ENCODE data around the gene HSD17B7. TPM values are rescaled to one million over a fixed set of nuclear protein-coding genes. Genes with fewer than 3 reads are reported as not detected.
"Not testable (repeated sequence)": the region's sequence is repeated elsewhere in the genome, so short reads cannot be mapped to it uniquely, and the experiment has no call there.

HSD17B7 gene, protein sequence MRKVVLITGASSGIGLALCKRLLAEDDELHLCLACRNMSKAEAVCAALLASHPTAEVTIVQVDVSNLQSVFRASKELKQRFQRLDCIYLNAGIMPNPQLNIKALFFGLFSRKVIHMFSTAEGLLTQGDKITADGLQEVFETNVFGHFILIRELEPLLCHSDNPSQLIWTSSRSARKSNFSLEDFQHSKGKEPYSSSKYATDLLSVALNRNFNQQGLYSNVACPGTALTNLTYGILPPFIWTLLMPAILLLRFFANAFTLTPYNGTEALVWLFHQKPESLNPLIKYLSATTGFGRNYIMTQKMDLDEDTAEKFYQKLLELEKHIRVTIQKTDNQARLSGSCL
- total RNA-seq (21.6 and 50.4 TPM in 2 replicates), polyA plus RNA-seq (15.7 and 19.8 TPM in 2 replicates), polyA minus RNA-seq (ENCODE audit: low replicate concordance) (17.6 and 33.1 TPM in 2 replicates)
- polyA plus RNA-seq (2012) = 11.0 and 11.3 TPM in 2 replicates

DNA sequence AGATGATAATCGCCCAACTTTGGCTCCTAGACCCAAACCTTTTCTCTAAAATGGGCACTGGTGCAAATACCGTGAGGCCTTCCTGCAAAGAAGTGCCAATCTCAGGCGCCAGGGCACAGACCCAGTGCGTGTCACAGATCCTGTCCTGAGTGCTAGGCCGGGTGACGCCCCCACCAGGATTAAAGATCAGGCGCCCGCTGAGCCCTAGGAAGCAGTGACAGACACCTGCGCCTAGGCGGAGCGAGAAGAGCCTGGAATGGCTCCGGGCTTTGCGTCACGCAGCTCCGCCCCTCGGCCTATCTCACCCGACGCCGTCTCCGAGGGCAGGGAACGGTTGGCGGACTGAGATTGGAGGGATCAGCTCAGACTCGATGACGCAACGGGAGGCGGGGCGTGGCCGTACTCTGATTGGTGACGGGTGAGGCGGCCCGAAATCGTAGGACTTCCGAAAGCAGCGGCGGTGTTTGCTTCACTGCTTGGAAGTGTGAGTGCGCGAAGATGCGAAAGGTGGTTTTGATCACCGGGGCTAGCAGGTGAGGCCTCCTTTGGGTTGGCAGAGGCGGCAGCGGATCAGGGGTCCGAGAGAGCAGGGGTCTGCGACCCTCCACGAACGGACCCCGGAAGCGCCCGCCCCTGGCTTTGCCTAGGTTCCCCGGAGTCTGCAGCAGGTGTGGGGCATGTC, at the start of gene HSD17B7:
Gene HSD17B7, plus strand, starts transcription at position 400 of the 682 bp plus-strand sequence. Its CDS starts 99 bp downstream, at position 499.
- H3K9ac ChIP-seq (ENCODE audit: insufficient read depth, low read length) = peak within 1 kb of the TSS; percentile 58

DNA sequence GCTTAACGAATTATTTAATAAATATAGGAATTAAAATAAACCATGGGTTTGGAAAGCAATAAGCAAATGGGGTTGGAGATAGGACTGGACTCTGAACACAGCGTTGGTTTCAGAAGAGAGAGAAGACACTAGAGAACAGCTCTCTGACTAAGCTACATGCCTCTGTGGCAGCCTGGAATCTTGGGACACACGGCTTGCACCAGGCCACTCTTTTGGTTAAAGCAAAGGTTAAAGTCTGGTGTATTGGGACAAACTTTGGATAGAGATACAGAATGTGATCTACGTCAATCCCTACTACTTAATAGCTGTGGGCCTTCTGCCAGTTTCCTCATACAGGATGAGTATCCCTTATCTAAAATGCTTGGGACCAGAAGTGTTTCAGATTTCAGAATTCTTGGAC, 49.7 kb upstream of the HSD17B7 start:
- H3K79me2 ChIP-seq (ENCODE audit: control insufficient read depth, insufficient read depth, low read length) = peaks cover 18% of the 10 kb centered on the region

More for the DNA sequence above, at the start of gene HSD17B7:
- H2AFZ ChIP-seq (ENCODE audit: low read length); H3K27me3 ChIP-seq (ENCODE audit: control insufficient read depth, insufficient read depth, low read length); H4K20me1 ChIP-seq (ENCODE audit: control insufficient read depth, extremely low read depth, insufficient read depth, low read length); H3K79me2 ChIP-seq (ENCODE audit: control insufficient read depth, insufficient read depth, low read length); H3K36me3 ChIP-seq (ENCODE audit: control insufficient read depth, insufficient read depth, low read length); H3K4me1 ChIP-seq (ENCODE audit: control insufficient read depth, extremely low read depth, insufficient read depth, low read length); H3K9me3 ChIP-seq (ENCODE audit: control insufficient read depth, insufficient read depth, low read depth, low read length): not testable (repeated sequence)
- Histone ChIP-seq H3K4me2 (ENCODE audit: extremely low read depth, insufficient read depth, low read length) (peak within 1 kb of the TSS; percentile 82), H3K27ac (ENCODE audit: insufficient read depth, low read length) (peak within 1 kb of the TSS; percentile 65), H3K4me3 (replicated peaks in 1 of 4; ENCODE audit: control extremely low read depth in 1 of 4, insufficient read depth in 1 of 4, low read depth in 3 of 4, low read length in 4 of 4) (peak within 1 kb of the TSS; percentile 31 to 70 (median 56))
- DNase-seq (ENCODE audit: low read depth in 2 of 2) = peak; percentile 18 to 45

DNA sequence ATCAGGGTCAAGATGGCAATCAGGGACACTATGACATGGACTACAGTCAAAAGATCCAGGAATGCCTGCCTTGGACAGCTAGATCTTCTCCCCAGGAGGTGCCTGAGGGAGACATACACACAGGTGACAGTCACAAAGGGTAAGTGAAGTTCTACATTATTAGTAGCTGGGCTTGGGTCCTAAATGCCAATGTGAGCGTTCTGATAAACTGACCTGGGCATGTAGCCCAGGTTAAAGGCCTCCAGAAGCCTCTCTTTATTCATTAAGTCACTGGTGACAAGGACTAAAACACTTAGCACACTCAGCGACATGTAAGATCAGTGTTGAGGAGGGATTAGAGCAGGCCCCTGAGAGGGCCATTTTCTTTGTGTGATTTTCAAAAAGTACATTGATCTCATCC, 48.9 kb upstream of the HSD17B7 start:
- no peaks in the 10 kb centered on the region for H3K4me1 ChIP-seq (ENCODE audit: control insufficient read depth, extremely low read depth, insufficient read depth, low read length)
- TF ChIP-seq EZH2 (IDR thresholded peaks at IDR 0.05; ENCODE audit: low read length, missing control alignments) = no peak
- TF ChIP-seq CTCF (conservative IDR thresholded peaks at IDR 0.05 in 1 of 2, IDR thresholded peaks at IDR 0.05 in 1 of 2; ENCODE audit: low read depth in 1 of 2, low read length in 2 of 2) = no peak
- no peaks in the 10 kb centered on the region for H3K9me3 ChIP-seq (ENCODE audit: control insufficient read depth, insufficient read depth, low read depth, low read length)
- H2AFZ ChIP-seq (ENCODE audit: low read length) = no peak overlapping the region
- H3K9ac ChIP-seq (ENCODE audit: insufficient read depth, low read length) = no peak overlapping the region
- H4K20me1 ChIP-seq (ENCODE audit: control insufficient read depth, extremely low read depth, insufficient read depth, low read length) = no peaks in the 10 kb centered on the region
- H3K36me3 ChIP-seq (ENCODE audit: control insufficient read depth, insufficient read depth, low read length) = peaks cover 2% of the 10 kb centered on the region
- H3K27ac ChIP-seq (ENCODE audit: insufficient read depth, low read length) = no peak overlapping the region
- H3K27me3 ChIP-seq (ENCODE audit: control insufficient read depth, insufficient read depth, low read length) = no peaks in the 10 kb centered on the region
- no peak for DNase-seq (ENCODE audit: low read depth in 2 of 2)
- no peak overlapping the region for H3K4me2 ChIP-seq (ENCODE audit: extremely low read depth, insufficient read depth, low read length)
- H3K79me2 ChIP-seq (ENCODE audit: control insufficient read depth, insufficient read depth, low read length) = peaks cover 13% of the 10 kb centered on the region
- H3K4me3 ChIP-seq (replicated peaks in 1 of 4; ENCODE audit: control extremely low read depth in 1 of 4, insufficient read depth in 1 of 4, low read depth in 3 of 4, low read length in 4 of 4) = no peak overlapping the region

More for the DNA sequence above, 49.7 kb upstream of the HSD17B7 start:
- H3K9ac ChIP-seq (ENCODE audit: insufficient read depth, low read length) = no peak overlapping the region
- no peaks in the 10 kb centered on the region for H4K20me1 ChIP-seq (ENCODE audit: control insufficient read depth, extremely low read depth, insufficient read depth, low read length)
- DNase-seq (ENCODE audit: low read depth in 2 of 2) = peak in 1 of 2 donors; percentile 38
- no peak overlapping the region for H3K27ac ChIP-seq (ENCODE audit: insufficient read depth, low read length)
- no peaks in the 10 kb centered on the region for H3K27me3 ChIP-seq (ENCODE audit: control insufficient read depth, insufficient read depth, low read length)
- TF ChIP-seq EZH2 (IDR thresholded peaks at IDR 0.05; ENCODE audit: low read length, missing control alignments) (no peak), CTCF (conservative IDR thresholded peaks at IDR 0.05 in 1 of 2, IDR thresholded peaks at IDR 0.05 in 1 of 2; ENCODE audit: low read depth in 1 of 2, low read length in 2 of 2) (no peak)
- no peak overlapping the region for H3K4me3 ChIP-seq (replicated peaks in 1 of 4; ENCODE audit: control extremely low read depth in 1 of 4, insufficient read depth in 1 of 4, low read depth in 3 of 4, low read length in 4 of 4)
- peaks cover 4% of the 10 kb centered on the region for H3K36me3 ChIP-seq (ENCODE audit: control insufficient read depth, insufficient read depth, low read length)
- H3K9me3 ChIP-seq (ENCODE audit: control insufficient read depth, insufficient read depth, low read depth, low read length) = no peaks in the 10 kb centered on the region
- H3K4me1 ChIP-seq (ENCODE audit: control insufficient read depth, extremely low read depth, insufficient read depth, low read length) = no peaks in the 10 kb centered on the region
- H2AFZ ChIP-seq (ENCODE audit: low read length) = no peak overlapping the region
- no peak overlapping the region for H3K4me2 ChIP-seq (ENCODE audit: extremely low read depth, insufficient read depth, low read length)

DNA sequence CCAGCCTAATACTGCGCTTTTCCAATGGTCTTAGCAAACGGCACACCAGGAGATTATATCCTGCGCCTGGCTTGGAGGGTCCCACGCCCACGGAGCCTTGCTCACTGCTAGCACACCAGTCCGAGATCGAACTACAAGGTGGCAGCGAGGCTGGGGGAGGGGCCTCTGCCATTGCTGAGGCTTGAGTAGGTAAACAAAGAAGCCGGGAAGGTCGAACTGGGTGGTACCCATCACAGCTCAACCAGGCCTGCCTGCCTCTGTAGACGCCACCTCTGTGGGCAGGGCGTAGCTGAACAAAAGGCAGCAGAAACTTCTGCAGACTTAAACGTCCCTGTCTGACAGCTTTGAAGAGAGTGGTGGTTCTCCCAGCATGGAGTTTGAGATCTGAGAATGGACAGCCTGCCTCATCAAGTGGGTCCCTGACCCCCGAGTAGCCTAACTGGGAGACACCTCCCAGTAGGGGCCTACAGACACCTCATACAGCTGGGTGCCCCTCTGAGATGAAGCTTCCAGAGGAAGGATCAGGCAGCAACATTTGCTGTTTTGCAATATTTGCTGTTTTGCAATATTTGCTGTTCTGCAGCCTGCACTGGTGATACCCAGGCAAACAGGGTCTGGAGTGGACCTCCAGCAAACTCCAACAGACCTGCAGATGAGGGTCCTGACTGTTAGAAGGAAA, 44.1 kb upstream of the HSD17B7 start:
- not testable (repeated sequence) for H3K79me2 ChIP-seq (ENCODE audit: control insufficient read depth, insufficient read depth, low read length); H3K9me3 ChIP-seq (ENCODE audit: control insufficient read depth, insufficient read depth, low read depth, low read length); H3K27ac ChIP-seq (ENCODE audit: insufficient read depth, low read length)

More for the DNA sequence above, 44.1 kb upstream of the HSD17B7 start:
- H4K20me1 ChIP-seq (ENCODE audit: control insufficient read depth, extremely low read depth, insufficient read depth, low read length); H3K4me1 ChIP-seq (ENCODE audit: control insufficient read depth, extremely low read depth, insufficient read depth, low read length); H3K4me2 ChIP-seq (ENCODE audit: extremely low read depth, insufficient read depth, low read length); H3K4me3 ChIP-seq (replicated peaks in 1 of 4; ENCODE audit: control extremely low read depth in 1 of 4, insufficient read depth in 1 of 4, low read depth in 3 of 4, low read length in 4 of 4); H3K36me3 ChIP-seq (ENCODE audit: control insufficient read depth, insufficient read depth, low read length); H2AFZ ChIP-seq (ENCODE audit: low read length); H3K9ac ChIP-seq (ENCODE audit: insufficient read depth, low read length); H3K27me3 ChIP-seq (ENCODE audit: control insufficient read depth, insufficient read depth, low read length); DNase-seq (ENCODE audit: low read depth in 2 of 2): not testable (repeated sequence)
